AG09319 (cell line): ENCODE measurements around the gene RBM39.
"Not testable (repeated sequence)": the region's sequence is repeated elsewhere in the genome, so short reads cannot be mapped to it uniquely, and the experiment has no call there.

Source experiments
- DNase-seq: peaks from one replicate; pipeline ENCODE4 v3.0.0-alpha.2; 2010; ENCODE audit warnings: low read depth; ENCODE audit errors: extremely low read depth
- TF ChIP-seq, protein P1 (sequence below): IDR thresholded peaks from 2 replicates; pipeline ENCODE4 v1.5.1; 2011; ENCODE audit warnings: low read depth, mild to moderate bottlenecking, inconsistent platforms, low read length, moderate library complexity

The RBM39 gene

DNA sequence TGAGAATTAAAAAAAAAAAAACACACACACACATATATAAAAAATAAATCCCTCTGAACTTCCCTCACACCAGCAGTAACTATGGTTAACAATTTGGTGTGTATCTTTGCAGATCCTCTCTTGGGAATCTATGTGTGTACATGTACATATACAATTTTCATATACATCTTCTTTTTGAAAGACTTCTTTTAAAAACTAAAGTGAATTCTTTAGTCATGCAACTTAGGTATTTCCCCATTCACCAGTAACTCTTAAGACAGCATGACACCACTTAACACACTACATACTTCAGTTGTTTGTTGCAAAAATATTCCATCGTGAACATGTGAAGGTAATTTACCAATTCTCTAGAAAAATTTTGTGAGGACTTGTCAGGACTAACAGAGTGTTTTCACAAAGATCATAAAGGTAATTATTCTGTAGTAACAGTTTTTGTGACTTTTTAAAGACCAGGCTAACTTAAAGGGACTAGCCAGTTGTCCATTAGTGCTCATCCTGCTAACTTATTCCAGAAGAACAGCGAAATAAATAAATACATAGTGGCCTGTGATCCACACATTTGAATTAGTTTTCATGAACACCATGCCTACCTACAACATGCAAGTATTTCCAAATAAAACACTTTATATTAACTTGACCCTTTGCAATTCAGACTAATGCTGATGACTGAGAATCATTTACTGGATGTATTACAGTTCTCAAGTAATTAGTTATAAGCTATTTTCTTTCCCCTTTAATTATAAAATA lies 12.1 kb downstream of the RBM39 start:
- TF ChIP-seq, protein P1, sequence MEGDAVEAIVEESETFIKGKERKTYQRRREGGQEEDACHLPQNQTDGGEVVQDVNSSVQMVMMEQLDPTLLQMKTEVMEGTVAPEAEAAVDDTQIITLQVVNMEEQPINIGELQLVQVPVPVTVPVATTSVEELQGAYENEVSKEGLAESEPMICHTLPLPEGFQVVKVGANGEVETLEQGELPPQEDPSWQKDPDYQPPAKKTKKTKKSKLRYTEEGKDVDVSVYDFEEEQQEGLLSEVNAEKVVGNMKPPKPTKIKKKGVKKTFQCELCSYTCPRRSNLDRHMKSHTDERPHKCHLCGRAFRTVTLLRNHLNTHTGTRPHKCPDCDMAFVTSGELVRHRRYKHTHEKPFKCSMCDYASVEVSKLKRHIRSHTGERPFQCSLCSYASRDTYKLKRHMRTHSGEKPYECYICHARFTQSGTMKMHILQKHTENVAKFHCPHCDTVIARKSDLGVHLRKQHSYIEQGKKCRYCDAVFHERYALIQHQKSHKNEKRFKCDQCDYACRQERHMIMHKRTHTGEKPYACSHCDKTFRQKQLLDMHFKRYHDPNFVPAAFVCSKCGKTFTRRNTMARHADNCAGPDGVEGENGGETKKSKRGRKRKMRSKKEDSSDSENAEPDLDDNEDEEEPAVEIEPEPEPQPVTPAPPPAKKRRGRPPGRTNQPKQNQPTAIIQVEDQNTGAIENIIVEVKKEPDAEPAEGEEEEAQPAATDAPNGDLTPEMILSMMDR: no peak
- no peak for DNase-seq

- no peak for DNase-seq
- TF ChIP-seq, protein P1: no peak
These were observed 12.7 kb downstream of the RBM39 start for GRCh38 chr20:35729283-35729807.

DNA sequence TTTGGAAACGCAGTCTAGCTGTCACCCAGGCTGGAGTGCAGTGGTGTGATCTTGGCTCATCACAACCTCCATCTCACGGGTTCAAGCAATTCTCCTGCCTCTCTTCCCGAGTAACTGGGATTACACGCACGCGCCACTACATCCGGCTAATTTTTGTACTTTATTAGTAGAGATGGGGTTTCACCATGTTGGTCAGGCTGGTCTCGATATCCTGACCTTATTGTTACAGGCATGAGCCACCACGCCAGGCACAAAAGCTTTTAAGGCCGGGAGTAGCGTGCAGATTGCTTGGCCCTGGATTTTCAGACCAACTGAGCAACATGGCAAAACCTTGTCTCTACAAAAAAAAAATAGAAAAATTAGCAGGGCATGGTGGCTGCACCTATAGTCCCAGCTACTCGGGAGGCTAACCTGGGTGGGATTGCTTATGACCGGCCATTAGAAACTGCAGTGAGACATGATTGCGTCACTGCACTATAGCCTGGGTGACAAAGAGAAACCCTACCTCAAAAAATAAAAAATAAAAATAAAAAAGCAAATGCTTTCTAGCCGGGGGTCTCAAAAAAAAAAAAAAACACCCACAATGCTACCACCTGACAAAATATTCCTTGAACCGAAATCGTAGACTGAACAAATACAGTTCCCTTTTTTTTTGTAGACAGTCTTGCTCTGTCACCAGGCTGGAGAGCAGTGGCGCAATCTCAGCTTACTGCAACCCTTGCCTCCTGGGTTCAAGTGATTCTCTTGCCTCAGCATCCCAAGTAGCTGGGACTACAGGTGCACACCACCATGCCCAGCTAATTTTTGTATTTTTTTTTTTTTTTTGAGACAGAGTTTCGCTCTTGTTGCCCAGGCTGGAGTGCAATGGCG lies 15.0 kb downstream of the RBM39 start:
- TF ChIP-seq, protein P1: no peak
- no peak for DNase-seq

- DNase-seq: no peak
- TF ChIP-seq, protein P1: no peak
These were observed 17.5 kb downstream of the RBM39 start for GRCh38 chr20:35724321-35725230.

DNA sequence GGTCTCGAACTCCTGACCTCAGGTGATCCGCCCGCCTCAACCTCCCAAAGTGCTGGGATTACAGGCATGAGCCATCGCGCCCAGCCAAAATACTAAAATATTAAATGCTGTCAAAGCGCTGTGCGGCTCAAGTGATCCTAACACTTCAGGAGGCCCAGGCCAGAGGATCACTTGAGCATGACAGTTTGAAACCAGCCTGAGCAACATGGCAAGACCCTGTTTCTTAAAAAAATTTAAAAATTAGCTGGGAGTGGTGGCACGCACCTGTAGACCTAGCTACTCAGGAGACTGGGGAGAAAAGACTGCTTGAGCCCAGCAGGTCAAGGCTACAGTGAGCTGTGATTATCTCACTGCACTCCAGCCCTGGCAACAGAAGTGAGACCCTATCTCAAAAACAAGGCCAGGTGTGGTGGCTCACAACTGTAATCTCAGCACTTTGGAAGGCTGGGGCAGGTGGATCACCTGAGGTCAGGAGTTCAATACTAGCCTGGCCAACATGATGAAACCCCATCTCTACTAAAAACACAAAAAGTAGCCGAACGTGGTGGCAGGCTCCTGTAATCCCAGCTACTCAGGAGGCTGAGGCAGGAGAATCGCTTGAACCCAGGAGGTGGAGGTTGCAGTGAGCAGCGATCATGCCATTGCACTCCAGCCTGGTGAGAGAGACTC lies 18.3 kb downstream of the RBM39 start:
- DNase-seq: not testable (repeated sequence)

DNA sequence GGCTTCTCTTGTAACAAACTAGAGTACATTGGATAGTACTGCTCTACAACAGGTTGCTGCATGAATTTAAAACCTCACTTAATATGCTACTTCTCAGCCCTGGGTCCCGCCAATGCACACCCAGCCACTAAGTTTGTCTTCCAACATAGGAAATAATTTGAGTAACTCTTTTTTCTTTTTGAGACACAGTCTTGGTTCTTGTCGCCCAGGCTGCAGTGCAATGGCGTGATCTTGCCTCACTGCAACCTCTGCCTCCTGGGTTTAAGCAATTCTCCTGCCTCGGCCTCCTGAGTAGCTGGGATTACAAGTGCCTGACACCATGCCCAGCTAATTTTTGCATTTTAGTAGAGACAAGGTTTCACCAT lies 18.8 kb downstream of the RBM39 start:
- DNase-seq: not testable (repeated sequence)

DNA sequence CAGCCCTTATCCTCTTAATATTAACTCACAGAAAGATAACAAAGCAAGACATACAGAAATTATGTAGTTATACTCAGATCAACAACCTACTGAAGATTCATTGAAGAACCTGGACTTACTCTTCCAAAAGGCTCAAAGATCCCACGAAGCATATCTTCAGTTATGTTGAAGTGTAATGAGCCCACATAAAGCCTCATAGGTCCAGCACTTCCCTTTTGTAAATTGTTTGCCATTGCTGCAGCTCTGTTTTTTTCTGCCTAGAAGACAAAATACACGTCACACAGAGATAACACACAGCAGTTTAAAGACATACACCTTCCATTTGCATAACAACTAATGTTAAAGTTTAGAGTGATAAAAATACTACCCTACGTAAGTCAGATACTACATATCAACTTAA lies 20.4 kb downstream of the RBM39 start:
- DNase-seq: no peak
- TF ChIP-seq, protein P1: no peak
